Stimulated activated CD8-positive, alpha-beta memory T cell treated with anti-CD3 and anti-CD28 coated beads, Interleukin-12 subunit alpha, Interleukin-12 subunit beta, amount 100 ng/mL, for 1 hour (primary cell): ENCODE measurements around the gene SPEN.

ENCODE experiments used
- DNase-seq: peaks from one replicate; pipeline ENCODE4 v3.0.0-alpha.2; 2020; ENCODE audit warnings: low read depth

The SPEN gene

GRCh38 chr1:15948595-15949452 lies 101.3 kb downstream of the SPEN start:
- DNase-seq = no peak

- peak; percentile 81 for DNase-seq
Observed at GRCh38 chr1:15949453-15950245, 102.1 kb downstream of the SPEN start.

GRCh38 chr1:15950302-15950701 lies 102.8 kb downstream of the SPEN start:
- no peak for DNase-seq

GRCh38 chr1:15950763-15951295 lies 103.3 kb downstream of the SPEN start:
- peak; percentile 71 for DNase-seq

GRCh38 chr1:15951341-15952153 lies 104.0 kb downstream of the SPEN start:
- no peak for DNase-seq

GRCh38 chr1:15952317-15953258 lies 105.1 kb downstream of the SPEN start:
- no peak for DNase-seq

- DNase-seq = no peak
Observed at GRCh38 chr1:15953294-15953771, 105.8 kb downstream of the SPEN start.

GRCh38 chr1:15953791-15954241 lies 106.3 kb downstream of the SPEN start:
- no peak for DNase-seq

- no peak for DNase-seq
Observed at GRCh38 chr1:15954316-15954715, 106.8 kb downstream of the SPEN start.

- DNase-seq = no peak
Observed at GRCh38 chr1:15955552-15955951, 108.0 kb downstream of the SPEN start.

- no peak for DNase-seq
Observed at GRCh38 chr1:15956150-15956549, 108.6 kb downstream of the SPEN start.

GRCh38 chr1:15957221-15958095 lies 110.0 kb downstream of the SPEN start:
- no peak for DNase-seq

GRCh38 chr1:15958111-15958510 lies 110.6 kb downstream of the SPEN start:
- DNase-seq = no peak

GRCh38 chr1:15958793-15959192 lies 111.3 kb downstream of the SPEN start:
- no peak for DNase-seq

GRCh38 chr1:15959424-15959823 lies 111.9 kb downstream of the SPEN start:
- DNase-seq = no peak

GRCh38 chr1:15959827-15960446 lies 112.4 kb downstream of the SPEN start:
- no peak for DNase-seq

GRCh38 chr1:15960808-15961207 lies 113.3 kb downstream of the SPEN start:
- DNase-seq = no peak

GRCh38 chr1:15961492-15961891 lies 114.0 kb downstream of the SPEN start:
- no peak for DNase-seq

GRCh38 chr1:15962176-15962575 lies 114.7 kb downstream of the SPEN start:
- DNase-seq = no peak
